Superior temporal gyrus (tissue), 1 donor: Measurements from ENCODE around the gene HAUS2.
"Not testable (repeated sequence)": the region's sequence is repeated elsewhere in the genome, so short reads cannot be mapped to it uniquely, and the experiment has no call there.

Experiments used
- DNase-seq: peaks from one replicate; pipeline ENCODE4 v3.0.0-alpha.2; 2016; ENCODE audit errors: extremely low spot score

The HAUS2 gene

DNA sequence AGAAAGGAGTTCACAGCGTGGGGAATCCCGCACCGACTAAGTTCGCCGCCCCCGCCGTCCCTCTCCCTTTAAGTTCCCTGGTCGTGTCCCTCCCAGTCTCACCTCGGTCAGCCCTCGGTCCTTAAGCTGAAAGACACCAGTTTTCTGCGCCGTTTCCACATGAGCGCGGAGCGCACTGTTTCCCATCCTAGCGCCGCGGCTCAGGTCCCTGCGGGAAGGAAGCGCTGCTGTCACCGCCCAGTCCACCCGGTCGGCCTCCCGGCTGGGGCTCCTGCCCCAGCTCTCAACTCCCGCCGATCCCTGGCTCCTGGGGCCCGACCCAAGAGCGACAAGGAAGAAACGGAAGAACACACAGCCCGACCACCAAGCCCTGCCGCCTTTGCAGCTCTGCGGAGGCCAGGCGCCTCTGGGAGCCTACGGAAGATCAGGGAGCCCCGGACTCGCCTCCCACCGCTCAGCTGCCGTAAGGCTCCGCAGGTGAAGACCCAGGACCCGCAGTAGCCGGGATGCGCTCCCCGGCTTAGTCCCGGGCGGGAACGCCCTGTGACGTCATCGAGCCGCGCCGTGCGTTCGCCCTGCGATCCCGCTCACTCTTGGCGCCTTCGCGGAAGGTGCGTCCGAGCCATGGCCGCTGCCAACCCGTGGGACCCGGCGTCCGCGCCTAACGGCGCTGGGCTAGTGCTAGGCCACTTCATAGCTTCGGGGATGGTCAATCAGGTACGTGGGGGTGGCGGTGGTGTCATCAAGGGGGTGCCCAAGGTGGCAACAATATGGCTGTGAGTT, at the start of gene HAUS2, which contains the start of gene LRRC57:
Gene HAUS2 (plus strand): TSS at position 590 of the 783 bp plus-strand sequence. CDS start 35 bp downstream, at position 625.
Gene LRRC57 (minus strand): TSS at position 545 of the 783 bp plus-strand sequence. CDS start 359 bp downstream, at position 186.
- peak; percentile 85 for DNase-seq

DNA sequence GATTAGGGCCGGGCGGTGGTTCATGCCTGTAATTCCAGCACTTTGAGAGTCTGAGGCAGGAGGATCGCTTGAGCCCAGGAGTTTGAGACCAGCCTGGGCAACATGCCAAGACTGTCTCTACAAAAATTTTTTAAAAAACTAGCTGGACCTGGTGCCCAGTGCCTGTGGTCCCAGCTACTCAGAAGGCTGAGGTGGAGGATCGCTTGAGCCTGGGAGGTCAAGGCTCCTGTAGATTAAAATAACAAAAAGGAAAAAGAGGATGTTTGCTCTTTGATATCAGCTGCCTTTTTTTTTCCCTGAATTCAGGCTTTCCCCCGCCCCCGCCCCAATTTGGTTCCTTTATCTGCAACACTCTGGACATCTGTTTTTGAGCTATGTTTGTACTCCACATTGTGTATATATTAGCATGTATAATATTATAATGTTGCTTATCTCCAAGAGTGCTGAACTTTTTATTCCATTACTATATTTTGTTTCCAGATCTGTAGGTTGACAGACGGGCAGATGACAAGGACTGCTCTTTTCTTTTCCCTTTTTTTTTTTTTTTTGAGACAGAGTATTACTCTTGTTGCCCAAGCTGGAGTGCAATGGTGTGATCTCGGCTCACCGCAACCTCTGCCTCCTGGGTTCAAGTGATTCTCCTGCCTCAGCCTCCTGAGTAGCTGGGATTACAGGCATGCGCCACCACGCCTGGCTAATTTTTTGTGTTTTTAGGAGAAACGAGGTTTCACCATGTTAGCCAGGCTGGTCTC, 48.6 kb upstream of the HAUS2 start:
- no peak for DNase-seq

DNA sequence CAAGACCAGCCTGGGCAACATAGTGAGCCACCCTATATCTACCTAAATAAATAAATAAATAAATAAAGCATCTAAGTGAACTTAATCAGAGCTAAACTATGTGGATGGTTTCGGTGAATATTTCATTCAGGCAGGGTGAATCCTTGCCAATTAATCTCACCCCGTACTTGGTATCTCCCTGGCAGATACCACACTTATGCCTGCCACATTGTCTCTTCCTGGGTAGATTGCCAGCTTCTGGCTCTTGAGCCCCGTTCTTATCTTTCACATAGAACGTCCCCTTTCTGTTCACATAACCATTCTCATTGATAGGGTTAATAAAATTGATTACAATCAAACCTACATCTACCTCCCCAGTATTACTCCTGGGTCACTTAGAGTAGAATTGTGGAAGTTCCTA, 46.2 kb upstream of the HAUS2 start:
- DNase-seq = no peak

DNA sequence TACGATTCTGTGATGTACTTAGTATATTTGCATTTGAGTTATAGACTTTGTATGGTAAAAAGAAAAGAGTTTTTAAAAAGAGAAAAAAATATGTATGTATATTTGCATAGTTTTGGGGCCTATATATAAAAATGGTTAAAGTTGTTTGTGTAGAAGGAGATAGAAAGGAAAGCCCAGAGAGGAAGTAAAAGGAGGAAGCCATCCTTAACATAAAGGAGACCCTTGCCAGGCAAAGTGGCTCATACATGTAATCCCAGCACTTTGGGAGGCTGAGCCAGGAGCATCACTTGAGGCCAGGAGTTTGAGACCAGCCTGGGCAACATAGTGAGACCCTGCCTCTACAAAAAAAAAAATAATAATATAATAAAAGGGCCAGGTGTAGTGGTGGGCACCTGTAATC, 44.8 kb upstream of the HAUS2 start:
- DNase-seq = no peak

DNA sequence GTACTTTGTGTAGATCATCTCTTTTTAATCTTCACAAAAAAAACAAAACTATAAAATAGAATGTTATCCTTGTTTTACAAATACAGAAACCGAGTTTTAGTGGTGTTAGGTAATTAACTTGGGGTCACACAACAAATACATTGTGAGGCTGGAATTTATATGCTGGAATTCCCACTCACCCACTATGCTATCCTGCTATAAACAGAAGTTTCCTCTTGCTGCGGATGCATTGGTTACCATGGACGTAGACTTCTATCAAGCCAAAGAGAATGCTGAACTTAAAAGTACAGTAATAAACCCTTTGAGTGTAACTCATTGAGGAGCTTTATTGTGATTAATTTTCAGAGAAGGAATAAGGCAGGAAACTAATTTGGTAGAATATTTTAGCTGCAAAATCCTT, 44.0 kb upstream of the HAUS2 start:
- no peak for DNase-seq

DNA sequence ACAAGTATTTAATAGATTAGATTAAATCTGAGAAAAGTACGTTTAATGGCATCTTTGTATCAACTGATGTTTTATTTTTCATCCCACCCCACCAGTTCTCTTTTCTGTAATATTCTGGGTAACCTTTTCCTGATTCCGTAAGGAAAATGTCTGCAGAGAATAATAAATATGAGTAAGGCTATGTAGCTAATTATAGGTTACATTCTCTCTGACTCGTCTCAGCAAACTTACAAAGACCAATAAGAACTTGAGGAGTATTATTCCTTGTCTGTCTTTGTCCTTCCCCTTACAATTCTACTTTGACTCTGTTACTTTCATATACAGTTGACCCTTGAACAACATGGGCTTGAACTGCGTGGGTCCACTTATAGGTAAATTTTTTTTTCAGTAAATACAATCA, 41.1 kb upstream of the HAUS2 start:
- DNase-seq = no peak

DNA sequence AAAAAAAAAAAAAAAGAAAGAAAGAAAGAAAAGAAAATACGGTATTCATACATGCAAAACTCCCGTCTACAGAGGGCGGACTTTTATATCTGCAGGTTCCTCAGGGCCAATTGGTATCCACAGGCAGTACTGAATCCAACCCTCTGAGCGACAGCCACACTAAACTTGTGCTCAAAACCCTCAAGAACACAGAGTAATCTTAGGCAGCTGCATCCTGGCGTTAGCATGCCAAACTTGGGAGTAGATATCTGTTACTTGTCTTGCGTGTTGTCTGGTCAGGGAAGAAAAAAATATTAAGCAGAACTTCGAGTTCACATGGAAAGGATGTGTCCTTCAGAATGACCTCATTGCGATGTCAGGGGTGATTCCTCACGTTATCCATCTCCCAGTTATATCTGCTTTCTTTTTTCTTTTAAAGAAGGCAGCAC, 40.4 kb upstream of the HAUS2 start:
- DNase-seq = no peak

DNA sequence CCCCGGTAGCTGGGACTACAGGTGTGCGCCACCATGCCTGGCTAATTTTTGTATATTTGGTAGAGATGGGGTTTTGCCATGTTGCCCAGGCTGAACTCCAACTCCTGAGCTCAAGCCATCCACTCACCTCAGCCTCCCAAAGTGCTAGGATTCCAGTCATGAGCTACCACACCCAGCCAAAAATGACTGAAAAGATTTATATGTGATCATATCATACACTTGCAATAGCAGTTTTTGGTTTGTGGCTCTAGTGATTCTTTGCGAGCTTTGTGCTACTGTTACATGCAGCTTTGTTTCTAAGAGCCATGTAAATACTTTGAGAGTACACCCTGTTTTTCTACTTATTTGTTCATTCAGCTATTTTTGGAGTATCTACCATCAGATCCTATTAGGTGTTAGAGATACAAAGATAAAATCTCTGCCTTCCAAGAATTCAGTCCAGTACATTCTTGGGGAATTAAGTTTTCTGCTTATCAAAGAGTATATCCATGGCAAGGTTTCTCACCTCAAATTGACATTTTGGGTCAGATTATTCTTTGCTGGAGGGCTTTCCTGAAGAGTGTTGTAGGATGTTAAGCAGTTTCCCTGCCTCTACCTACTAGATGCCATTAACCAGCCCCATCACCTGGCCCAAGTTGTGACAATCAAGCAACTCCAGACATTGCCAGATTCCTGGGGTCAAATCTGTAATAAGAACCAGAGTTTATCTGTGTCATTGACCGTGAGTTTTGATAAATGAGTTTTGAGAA, 38.2 kb upstream of the HAUS2 start:
- DNase-seq = no peak

DNA sequence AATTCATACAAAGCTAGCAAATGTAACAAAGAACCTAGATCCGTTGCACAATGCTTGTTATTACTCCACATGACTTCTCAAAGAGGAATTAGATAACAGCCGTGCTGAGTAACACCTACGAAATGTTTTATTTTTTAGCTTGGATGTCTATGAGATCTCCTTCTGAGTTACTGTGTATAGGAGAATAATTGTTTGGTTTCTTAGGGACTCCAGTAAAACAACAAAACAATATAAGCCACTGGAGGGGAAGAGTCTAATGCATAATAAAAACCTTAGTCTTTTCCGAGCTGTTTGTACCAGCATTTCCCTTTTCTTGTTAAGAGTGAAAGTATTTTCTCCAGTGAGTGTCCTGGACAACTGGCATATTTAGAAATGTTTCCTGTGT, 37.6 kb upstream of the HAUS2 start:
- DNase-seq = peak; percentile 50

DNA sequence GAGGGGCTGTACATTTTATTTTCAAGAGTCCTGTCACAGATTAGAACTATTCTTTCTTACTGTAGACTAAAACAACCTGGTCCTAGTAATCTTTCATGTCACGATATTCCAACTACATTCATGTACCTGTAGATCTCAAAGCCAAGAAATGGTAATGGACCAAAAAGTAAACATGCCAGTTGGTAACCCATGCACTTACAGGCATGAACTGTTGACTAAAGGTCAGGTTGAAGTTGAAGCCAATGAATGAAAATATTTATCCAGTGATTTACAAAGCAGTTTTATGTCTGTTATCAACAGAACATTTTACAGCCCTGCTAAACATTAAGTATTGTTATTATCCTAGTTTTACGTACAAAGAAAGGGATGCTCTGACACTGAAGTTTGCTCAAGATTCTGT, 25.3 kb upstream of the HAUS2 start:
- DNase-seq = no peak

DNA sequence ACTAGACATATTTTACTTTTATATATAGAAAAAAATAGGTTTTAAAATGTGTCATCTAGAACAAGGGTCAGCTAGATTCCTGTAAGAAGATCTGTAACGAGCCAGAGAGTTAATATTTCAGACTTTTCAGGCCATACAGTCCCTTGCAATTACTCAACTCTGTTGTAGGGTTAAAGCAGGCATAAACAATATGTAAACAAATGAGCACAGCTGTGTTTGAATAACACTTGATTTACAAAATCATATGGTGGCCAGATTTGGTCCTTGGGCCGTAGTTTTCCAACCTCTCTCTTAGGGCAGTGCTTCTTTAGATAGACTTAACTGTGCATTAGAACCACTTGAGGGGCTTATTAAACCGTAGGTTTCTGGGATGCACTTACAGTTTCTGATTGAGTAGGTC, 19.7 kb upstream of the HAUS2 start:
- DNase-seq = no peak

DNA sequence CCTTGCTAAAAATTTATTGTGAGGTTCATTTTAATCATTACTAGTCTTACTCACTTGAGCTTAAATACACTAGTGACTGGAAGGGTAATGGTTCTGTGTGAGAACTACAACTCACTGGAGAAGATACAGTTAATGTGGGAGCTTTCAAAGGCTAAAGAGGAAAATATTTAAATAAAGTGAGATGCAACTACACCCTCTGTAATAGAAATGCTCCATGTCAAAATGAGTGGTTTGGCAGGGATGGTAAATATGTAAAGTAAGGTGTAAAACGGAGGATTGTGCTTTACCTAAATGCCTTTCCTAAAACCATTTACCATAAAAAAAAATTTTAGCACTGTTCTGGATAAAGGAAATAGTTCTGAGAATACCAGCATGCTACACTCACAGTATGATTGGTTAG, 15.4 kb upstream of the HAUS2 start:
- no peak for DNase-seq

DNA sequence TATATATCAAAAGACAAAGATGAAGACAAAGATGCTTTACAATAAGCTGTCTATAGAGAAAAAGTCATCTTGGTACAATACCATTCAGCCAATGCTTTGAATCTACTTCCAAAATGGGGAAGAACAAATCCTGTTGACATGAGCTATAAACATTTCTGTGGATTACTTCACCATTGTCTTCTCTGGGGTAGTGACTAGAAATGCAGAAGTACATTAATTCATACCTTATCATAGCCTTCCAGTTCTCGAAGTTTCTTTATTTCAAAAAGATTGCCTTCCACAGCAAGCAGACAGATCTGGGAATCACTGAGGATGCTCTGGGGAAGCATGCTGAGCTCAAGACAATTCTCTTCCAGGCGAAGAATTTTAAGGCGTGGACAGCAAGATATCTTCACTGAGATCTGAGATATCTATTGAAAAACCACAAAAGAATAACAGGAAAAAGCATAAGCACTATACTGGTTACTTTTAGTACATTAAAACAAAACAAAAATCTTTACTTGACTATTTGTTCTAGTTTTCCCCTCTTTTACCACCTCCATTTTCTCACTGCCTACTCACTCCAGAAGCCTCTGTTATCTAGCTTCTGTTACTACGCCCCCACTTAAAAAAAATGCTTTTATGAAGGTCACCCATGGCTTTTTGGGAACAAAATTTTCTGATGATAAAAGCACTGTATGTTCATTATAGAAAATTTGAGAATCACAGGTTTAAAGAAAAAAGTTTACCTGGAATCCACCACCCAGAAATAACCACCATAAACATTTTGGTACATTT, 3.6 kb upstream of the HAUS2 start:
- DNase-seq = peak; percentile 42

DNA sequence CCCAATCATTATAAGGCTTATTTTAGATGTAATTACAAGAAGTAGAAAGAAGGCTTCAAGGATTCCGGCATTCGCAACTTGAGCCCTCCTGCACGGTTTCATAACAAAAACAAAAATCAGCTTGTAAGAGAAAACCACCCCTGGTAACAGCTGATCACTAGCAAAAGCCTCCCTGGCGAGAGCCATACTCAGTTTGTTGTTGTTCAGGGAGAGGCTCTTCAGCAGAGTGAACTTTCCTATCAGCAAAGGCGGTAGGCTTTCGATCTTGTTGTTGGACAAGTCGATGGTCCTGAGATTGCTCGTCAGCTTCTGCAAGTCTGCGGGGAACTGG, 755 bp upstream of the HAUS2 start:
- DNase-seq = no peak

DNA sequence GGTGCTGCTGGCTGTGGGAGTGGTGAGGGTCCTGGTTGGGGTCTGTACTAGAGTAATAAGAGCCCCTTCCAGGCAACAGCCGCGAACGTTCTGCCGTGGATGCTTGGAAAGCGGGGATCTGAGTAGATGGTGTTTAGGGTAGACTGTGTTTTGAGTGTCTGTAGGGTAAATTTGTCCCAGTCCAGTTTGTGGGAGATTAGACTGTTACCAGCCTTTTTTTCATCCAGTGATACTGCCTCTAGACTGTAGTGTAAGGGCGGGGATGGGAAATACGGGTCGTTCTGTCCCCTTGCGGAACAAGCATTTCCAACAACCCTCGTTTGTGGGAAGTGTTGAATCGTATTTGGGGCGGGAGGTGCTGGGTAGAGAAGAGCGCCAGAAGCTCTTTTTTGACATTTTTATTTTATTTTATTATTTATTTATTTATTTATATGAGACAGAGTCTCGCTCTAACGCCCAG, 424 bp downstream of the HAUS2 start:
- peak; percentile 39 for DNase-seq

DNA sequence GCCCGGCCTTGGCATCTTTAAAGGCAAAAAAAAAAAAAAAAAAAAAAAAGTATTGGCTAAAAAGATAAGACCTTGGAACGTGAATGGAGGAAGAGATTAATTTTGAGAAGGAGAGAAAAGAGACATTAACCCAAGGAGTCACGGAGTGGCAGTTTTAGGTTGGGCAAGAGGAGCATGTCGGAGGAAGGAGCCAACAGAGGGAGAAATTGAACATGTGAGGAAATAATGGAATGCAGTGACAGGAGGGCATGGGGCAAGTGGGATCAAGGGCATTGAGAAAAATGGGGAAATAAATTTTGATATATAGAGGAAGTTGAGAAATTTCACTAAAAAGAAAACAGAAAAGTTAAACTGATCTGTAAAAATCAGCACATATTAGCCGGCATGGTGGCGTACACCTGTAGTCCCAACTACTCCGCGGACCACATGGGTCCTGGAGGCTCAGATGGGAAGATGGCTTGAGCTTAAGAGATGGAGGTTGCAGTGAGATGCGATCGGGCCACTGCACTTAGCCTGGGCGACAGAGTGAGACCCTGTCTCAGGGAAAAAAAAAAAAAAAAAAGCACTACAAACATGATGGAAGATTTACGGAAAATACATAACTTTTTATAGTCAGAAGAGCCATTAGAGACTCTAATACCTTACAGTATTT, 1.2 kb downstream of the HAUS2 start:
- DNase-seq = no peak

DNA sequence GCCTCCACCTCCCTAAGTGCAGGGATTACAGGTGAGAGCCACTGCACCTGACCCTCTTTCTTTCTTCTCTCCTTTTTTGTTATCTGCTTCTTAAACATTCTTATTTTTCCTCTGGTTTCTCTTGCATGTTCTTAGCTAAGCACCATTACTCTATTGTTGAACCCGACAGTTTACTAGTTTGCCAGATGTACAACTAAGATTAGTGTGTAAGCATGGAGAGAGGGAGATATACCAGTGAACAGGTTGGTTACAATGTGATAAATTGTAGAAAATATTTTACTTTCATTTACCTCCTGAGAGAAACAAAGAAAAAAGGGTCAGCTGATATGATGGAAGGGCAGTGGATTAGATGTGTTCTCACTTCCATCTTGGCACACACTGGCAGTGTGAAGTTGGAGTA, 4.9 kb downstream of the HAUS2 start:
- DNase-seq = no peak

DNA sequence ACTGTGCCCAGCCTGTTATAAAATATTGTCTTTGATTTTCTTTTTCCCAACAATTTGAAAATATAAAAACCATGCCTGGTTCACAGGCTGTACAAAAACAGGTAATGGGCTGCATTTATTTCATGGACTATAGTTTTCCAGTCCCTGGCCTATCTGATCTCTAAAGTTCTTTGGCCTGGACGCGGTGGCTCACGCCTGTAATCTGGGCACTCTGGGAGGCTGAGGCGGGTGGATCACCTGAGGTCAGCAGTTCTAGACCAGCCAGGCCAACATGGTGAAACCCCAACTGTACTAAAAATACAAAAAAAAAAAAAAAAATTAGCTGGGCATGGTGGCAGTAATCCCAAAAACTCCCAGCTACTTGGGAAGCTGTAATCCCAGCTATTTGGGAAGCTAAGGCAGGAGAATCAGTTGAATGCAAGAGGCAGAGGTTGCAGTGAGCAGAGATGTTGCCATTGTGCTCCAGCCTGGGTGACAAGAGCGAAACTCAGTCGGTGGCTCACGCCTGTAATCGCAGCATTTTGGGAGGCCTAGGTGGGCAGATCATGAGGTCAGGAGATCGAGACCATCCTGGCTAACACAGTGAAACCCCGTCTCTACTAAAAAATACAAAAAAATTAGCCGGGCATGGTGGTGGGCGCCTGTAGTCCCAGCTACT, 8.0 kb downstream of the HAUS2 start:
- not testable (repeated sequence) for DNase-seq

DNA sequence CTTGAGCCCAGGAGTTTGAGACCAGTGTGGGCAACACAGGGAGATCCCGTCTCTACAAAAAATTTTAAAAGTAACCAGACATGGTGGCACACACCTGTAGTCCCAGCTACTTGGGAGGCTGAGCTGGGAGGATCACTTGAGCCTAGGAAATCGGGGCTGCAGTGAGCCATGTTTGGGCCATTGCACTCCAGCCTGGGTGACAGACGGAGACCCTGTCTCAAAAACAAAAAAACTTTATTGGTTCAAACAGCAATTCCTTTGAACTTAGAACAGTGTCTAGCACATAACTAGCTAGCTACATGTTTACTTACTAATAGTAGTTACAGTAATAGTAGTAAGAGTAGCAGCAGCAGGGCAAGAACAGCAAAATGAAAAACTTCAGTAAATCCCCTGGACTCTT, 10.1 kb downstream of the HAUS2 start:
- no peak for DNase-seq

DNA sequence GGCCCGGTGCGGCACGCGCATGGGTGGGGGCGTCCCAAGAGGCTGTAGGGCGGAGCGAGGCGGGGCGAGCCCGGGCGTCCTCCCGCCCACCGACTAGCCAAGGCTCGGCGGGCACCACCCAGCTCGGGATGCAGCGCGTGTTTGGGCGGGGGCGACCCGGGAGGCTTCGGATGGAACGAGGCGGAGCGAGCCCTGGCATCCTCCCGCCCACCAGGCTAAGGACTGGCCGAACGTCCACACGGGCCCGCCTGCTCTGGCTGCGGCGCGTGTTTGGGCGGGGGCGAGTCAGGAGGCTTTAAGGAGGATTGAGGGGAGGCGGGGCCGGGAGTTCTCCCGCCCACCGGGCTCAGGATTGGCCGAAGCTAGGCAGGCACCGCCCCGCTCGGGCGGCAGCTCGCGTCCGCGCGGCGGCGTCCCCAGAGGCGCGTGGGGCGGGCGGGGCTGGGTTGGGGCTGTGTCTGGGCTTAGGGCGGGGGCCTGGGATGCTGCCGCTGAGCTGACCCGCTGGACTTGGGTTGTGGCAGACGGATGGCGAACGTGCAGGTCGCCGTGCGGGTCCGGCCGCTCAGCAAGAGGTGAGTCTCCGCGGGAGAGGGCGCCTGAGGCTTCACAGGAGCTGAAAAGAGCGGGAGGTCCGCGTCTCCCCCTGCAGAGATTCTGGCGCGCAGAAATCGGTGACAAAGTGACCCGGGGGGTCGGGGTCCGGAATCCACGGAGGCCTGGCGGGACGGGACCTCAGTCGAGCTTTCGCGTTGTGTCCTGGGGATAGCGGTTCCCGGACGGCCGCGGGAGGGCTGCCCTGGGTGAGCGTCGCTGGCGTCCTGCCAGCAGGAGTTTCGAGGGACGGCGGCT, 26.8 kb downstream of the HAUS2 start, which contains the start of gene STARD9:
Gene STARD9 (plus strand): TSS at position 419 of the 852 bp plus-strand sequence. CDS start 110 bp downstream, at position 529.
- peak; percentile 98 for DNase-seq
